Stimulated activated CD8-positive, alpha-beta memory T cell treated with anti-CD3 and anti-CD28 coated beads, Interleukin-7, amount 100 ng/mL, for 1 hour (primary cell): Measurements from ENCODE around the gene NAE1.
"Not testable (repeated sequence)": the region's sequence is repeated elsewhere in the genome, so short reads cannot be mapped to it uniquely, and the experiment has no call there.

Experiments
- DNase-seq, 2 donors: peaks; one replicate each; pipeline ENCODE4 v3.0.0-alpha.2; 2020; ENCODE audit warnings: low read depth in 2 of 2

Gene NAE1

GRCh38 chr16:66802159-66802558, 28.6 kb downstream of the NAE1 start:
- no peak for DNase-seq

- DNase-seq: no peak
Observed at GRCh38 chr16:66801320-66802105, 29.3 kb downstream of the NAE1 start, which contains the start of gene TERB1. TERB1 (minus strand) TSS chr16:66801584; CDS start chr16:66796798, 4,786 bp downstream.

- DNase-seq: no peak
Observed at GRCh38 chr16:66800856-66801255, 29.9 kb downstream of the NAE1 start.

GRCh38 chr16:66798161-66798560, 32.6 kb downstream of the NAE1 start:
- no peak for DNase-seq

GRCh38 chr16:66793984-66794383, 36.8 kb downstream of the NAE1 start:
- not testable (repeated sequence) for DNase-seq

GRCh38 chr16:66790130-66790733, 40.5 kb downstream of the NAE1 start:
- DNase-seq: no peak

GRCh38 chr16:66787427-66787826, 43.3 kb downstream of the NAE1 start:
- DNase-seq: no peak

GRCh38 chr16:66786551-66786950, 44.2 kb downstream of the NAE1 start:
- no peak for DNase-seq

GRCh38 chr16:66776457-66776856, 54.3 kb downstream of the NAE1 start:
- no peak for DNase-seq

- DNase-seq: no peak
Observed at GRCh38 chr16:66774981-66775380, 55.8 kb downstream of the NAE1 start.

GRCh38 chr16:66758086-66758485, 72.7 kb downstream of the NAE1 start:
- DNase-seq: no peak

- DNase-seq: no peak
Observed at GRCh38 chr16:66754819-66755218, 76.0 kb downstream of the NAE1 start.

- no peak for DNase-seq
Observed at GRCh38 chr16:66754211-66754610, 76.6 kb downstream of the NAE1 start.

GRCh38 chr16:66752958-66753357, 77.8 kb downstream of the NAE1 start:
- no peak for DNase-seq
